ENCODE data around the gene C7orf25.

C7orf25 gene

GRCh38 chr7:42952328-42952727 is 40.5 kb upstream of the C7orf25 start:
- Histone ChIP-seq H3K36me3 (ENCODE audit: control insufficient read depth, low read length) (no peaks in the 10 kb centered on the region), H4K20me1 (ENCODE audit: control insufficient read depth, insufficient read depth, low read depth, low read length) (no peaks in the 10 kb centered on the region), H3F3A (ENCODE audit: control insufficient read depth, insufficient read depth) (no peaks in the 10 kb centered on the region), H3K9me2 (replicated peaks; ENCODE audit: control insufficient read depth, low read length) (no peaks in the 10 kb centered on the region), H3K27ac (ENCODE audit: low read depth, low read length) (no peak overlapping the region), H3K79me2 (ENCODE audit: control insufficient read depth, low read length) (no peaks in the 10 kb centered on the region), H3K9me3 (ENCODE audit: control insufficient read depth, insufficient read depth, low read length) (peaks cover 9% of the 10 kb centered on the region; the same call in 1 of the 2 replicates), H3K4me1 (ENCODE audit: control insufficient read depth, low read length) (no peaks in the 10 kb centered on the region), H3K4me2 (ENCODE audit: low read length) (no peak overlapping the region), H3K27me3 (ENCODE audit: control insufficient read depth, low read length) (no peaks in the 10 kb centered on the region), H3K4me3 (ENCODE audit: low read length) (no peak overlapping the region)
- no peak for TF ChIP-seq CTCF (IDR thresholded peaks at IDR 0.05; ENCODE audit: low read depth, low read length, poor library complexity, severe bottlenecking)
- TF ChIP-seq EZH2phosphoT487 (IDR thresholded peaks at IDR 0.05; ENCODE audit: borderline replicate concordance, low read length) = no peak

- Histone ChIP-seq H3K4me3 (ENCODE audit: low read length) (no peak overlapping the region), H4K20me1 (ENCODE audit: control insufficient read depth, insufficient read depth, low read depth, low read length) (no peaks in the 10 kb centered on the region), H3K36me3 (ENCODE audit: control insufficient read depth, low read length) (no peaks in the 10 kb centered on the region), H3K4me1 (ENCODE audit: control insufficient read depth, low read length) (no peaks in the 10 kb centered on the region), H3K4me2 (ENCODE audit: low read length) (no peak overlapping the region), H3F3A (ENCODE audit: control insufficient read depth, insufficient read depth) (no peaks in the 10 kb centered on the region), H3K9me3 (ENCODE audit: control insufficient read depth, insufficient read depth, low read length) (no peaks in the 10 kb centered on the region), H3K79me2 (ENCODE audit: control insufficient read depth, low read length) (no peaks in the 10 kb centered on the region), H3K27ac (ENCODE audit: low read depth, low read length) (no peak overlapping the region), H3K27me3 (ENCODE audit: control insufficient read depth, low read length) (peaks cover 3% of the 10 kb centered on the region; the same call in 1 of the 2 replicates), H3K9me2 (replicated peaks; ENCODE audit: control insufficient read depth, low read length) (no peaks in the 10 kb centered on the region)
- no peak for TF ChIP-seq CTCF (IDR thresholded peaks at IDR 0.05; ENCODE audit: low read depth, low read length, poor library complexity, severe bottlenecking)
Observed at GRCh38 chr7:42950417-42950816, 38.5 kb upstream of the C7orf25 start.

GRCh38 chr7:42947521-42947920 is 35.7 kb upstream of the C7orf25 start:
- no peaks in the 10 kb centered on the region for H3K36me3 ChIP-seq (ENCODE audit: control insufficient read depth, low read length)
- no peaks in the 10 kb centered on the region for H4K20me1 ChIP-seq (ENCODE audit: control insufficient read depth, insufficient read depth, low read depth, low read length)
- H3F3A ChIP-seq (ENCODE audit: control insufficient read depth, insufficient read depth) = no peaks in the 10 kb centered on the region
- H3K27me3 ChIP-seq (ENCODE audit: control insufficient read depth, low read length) = peaks cover 3% of the 10 kb centered on the region; the same call in 1 of the 2 replicates
- H3K4me2 ChIP-seq (ENCODE audit: low read length) = no peak overlapping the region
- no peaks in the 10 kb centered on the region for H3K79me2 ChIP-seq (ENCODE audit: control insufficient read depth, low read length)
- TF ChIP-seq CTCF (IDR thresholded peaks at IDR 0.05; ENCODE audit: low read depth, low read length, poor library complexity, severe bottlenecking) (no peak), EZH2phosphoT487 (IDR thresholded peaks at IDR 0.05; ENCODE audit: borderline replicate concordance, low read length) (no peak)
- H3K27ac ChIP-seq (ENCODE audit: low read depth, low read length) = no peak overlapping the region
- H3K9me2 ChIP-seq (replicated peaks; ENCODE audit: control insufficient read depth, low read length) = no peaks in the 10 kb centered on the region
- H3K4me3 ChIP-seq (ENCODE audit: low read length) = no peak overlapping the region
- no peaks in the 10 kb centered on the region for H3K4me1 ChIP-seq (ENCODE audit: control insufficient read depth, low read length)
- no peaks in the 10 kb centered on the region for H3K9me3 ChIP-seq (ENCODE audit: control insufficient read depth, insufficient read depth, low read length)

GRCh38 chr7:42946627-42946950 is 34.7 kb upstream of the C7orf25 start:
- Histone ChIP-seq H3K27me3 (ENCODE audit: control insufficient read depth, low read length) (peaks cover 3% of the 10 kb centered on the region; the same call in 1 of the 2 replicates), H3K4me2 (ENCODE audit: low read length) (no peak overlapping the region), H3F3A (ENCODE audit: control insufficient read depth, insufficient read depth) (no peaks in the 10 kb centered on the region), H3K4me3 (ENCODE audit: low read length) (no peak overlapping the region), H3K4me1 (ENCODE audit: control insufficient read depth, low read length) (no peaks in the 10 kb centered on the region), H3K9me2 (replicated peaks; ENCODE audit: control insufficient read depth, low read length) (no peaks in the 10 kb centered on the region), H3K27ac (ENCODE audit: low read depth, low read length) (no peak overlapping the region), H3K9me3 (ENCODE audit: control insufficient read depth, insufficient read depth, low read length) (no peaks in the 10 kb centered on the region), H3K79me2 (ENCODE audit: control insufficient read depth, low read length) (no peaks in the 10 kb centered on the region), H4K20me1 (ENCODE audit: control insufficient read depth, insufficient read depth, low read depth, low read length) (peaks cover 2% of the 10 kb centered on the region; the same call in 1 of the 2 replicates), H3K36me3 (ENCODE audit: control insufficient read depth, low read length) (no peaks in the 10 kb centered on the region)
- no peak for TF ChIP-seq EZH2phosphoT487 (IDR thresholded peaks at IDR 0.05; ENCODE audit: borderline replicate concordance, low read length)
- TF ChIP-seq CTCF (IDR thresholded peaks at IDR 0.05; ENCODE audit: low read depth, low read length, poor library complexity, severe bottlenecking) = no peak
